Upper lobe of right lung (tissue), 1 donor: ENCODE measurements around the gene CDON. TPM values are rescaled to one million over a fixed set of nuclear protein-coding genes. Genes with fewer than 3 reads are reported as not detected.

Experiments used
- ATAC-seq: fragments of 200-7000 bp; cut with Tn5 transposase; one replicate; pipeline ENCODE4 v1.9.1; 2020; ENCODE audit warnings: mild to moderate bottlenecking, moderate library complexity
- DNase-seq: peaks from one replicate; pipeline ENCODE4 v3.0.0-alpha.2; 2020
- H3K27ac ChIP-seq: fragments of 200-600 bp; one replicate; pipeline ENCODE4 v1.8.0; 2022
- H3K27me3 ChIP-seq: fragments of 200-600 bp; one replicate; pipeline ENCODE4 v1.8.0; 2022; ENCODE audit warnings: mild to moderate bottlenecking
- H3K36me3 ChIP-seq: fragments of 200-600 bp; one replicate; pipeline ENCODE4 v1.8.0; 2022
- H3K4me1 ChIP-seq: fragments of 200-600 bp; one replicate; pipeline ENCODE4 v1.8.0; 2022
- H3K4me3 ChIP-seq: fragments of 200-600 bp; one replicate; pipeline ENCODE4 v1.8.0; 2022; ENCODE audit warnings: mild to moderate bottlenecking
- H3K9me3 ChIP-seq: fragments of 200-600 bp; one replicate; pipeline ENCODE4 v1.8.0; 2022
- CTCF ChIP-seq: fragments of 200-600 bp; IDR thresholded peaks from one replicate; pipeline ENCODE4 v1.8.0; 2022; ENCODE audit warnings: antibody characterized with exemption
- intact Hi-C: fragments of 100-400 bp; cut with DNase I; formaldehyde crosslinking; loops from one replicate; pipeline ENCODE4 v1.11.0; 2022
- total RNA-seq: library from RNA; stranded (reverse); fragmentation: NEBNext Ultra II Directional; extraction: Animal tissue kit (Norgen Biotek cat#: 25700); gene quantifications from one replicate; pipeline ENCODE4 v1.2.1, GENCODE V29; 2021
- donor health status: DM: no; HTN: yes; CAD: no; lungs with severe emphysema.

The CDON gene
- total RNA-seq, 1 donor from 2014 or later = 13.3 TPM

- no peak for TF ChIP-seq CTCF
- no peaks in the 10 kb centered on the region for H3K36me3 ChIP-seq
- intact Hi-C loops = no loop called here
- no peaks in the 10 kb centered on the region for H3K4me1 ChIP-seq
- ATAC-seq (no peak), DNase-seq (peak; percentile 46)
- no peaks in the 10 kb centered on the region for H3K9me3 ChIP-seq
- H3K27me3 ChIP-seq = peaks cover 6% of the 10 kb centered on the region
- H3K4me3 ChIP-seq = no peak within 1 kb of the TSS
- H3K27ac ChIP-seq = no peak within 1 kb of the TSS
Measured at GRCh38 chr11:125945797-125946520, 116.7 kb downstream of the CDON start, which contains the start of gene VSIG10L2. TSS of gene VSIG10L2 (plus strand) at chr11:125946044. CDS start at chr11:125946056, 12 bp downstream.

GRCh38 chr11:125945011-125945796, 117.5 kb downstream of the CDON start:
- no peak for TF ChIP-seq CTCF
- Histone ChIP-seq H3K36me3 (no peaks in the 10 kb centered on the region), H3K27me3 (peaks cover 6% of the 10 kb centered on the region), H3K4me1 (no peaks in the 10 kb centered on the region), H3K9me3 (no peaks in the 10 kb centered on the region), H3K27ac (no peak overlapping the region), H3K4me3 (no peak overlapping the region)
- DNase-seq = peak; percentile 11
- intact Hi-C loops = no loop called here
- no peak for ATAC-seq

GRCh38 chr11:125944350-125945010, 118.2 kb downstream of the CDON start:
- Histone ChIP-seq H3K4me3 (no peak overlapping the region), H3K9me3 (no peaks in the 10 kb centered on the region), H3K36me3 (no peaks in the 10 kb centered on the region), H3K4me1 (no peaks in the 10 kb centered on the region), H3K27ac (no peak overlapping the region), H3K27me3 (peaks cover 6% of the 10 kb centered on the region)
- ATAC-seq (no peak), DNase-seq (peak; percentile 34)
- intact Hi-C loops = no loop called here
- TF ChIP-seq CTCF = no peak

GRCh38 chr11:125943661-125944349, 118.9 kb downstream of the CDON start:
- no peak for TF ChIP-seq CTCF
- Histone ChIP-seq H3K4me1 (no peaks in the 10 kb centered on the region), H3K36me3 (no peaks in the 10 kb centered on the region), H3K4me3 (no peak overlapping the region), H3K27ac (no peak overlapping the region), H3K27me3 (peaks cover 6% of the 10 kb centered on the region), H3K9me3 (no peaks in the 10 kb centered on the region)
- DNase-seq (peak; percentile 18), ATAC-seq (no peak)
- intact Hi-C loops = no loop called here

GRCh38 chr11:125942771-125943428, 119.8 kb downstream of the CDON start:
- no peak for TF ChIP-seq CTCF
- Histone ChIP-seq H3K36me3 (no peaks in the 10 kb centered on the region), H3K27me3 (peaks cover 6% of the 10 kb centered on the region), H3K9me3 (no peaks in the 10 kb centered on the region), H3K4me1 (no peaks in the 10 kb centered on the region), H3K27ac (no peak overlapping the region), H3K4me3 (no peak overlapping the region)
- peak; percentile 40 for DNase-seq
- intact Hi-C loops = no loop called here
- no peak for ATAC-seq
